NCI-H1417 (cell line): ENCODE measurements around the gene PCDHB11.
"Not testable (repeated sequence)": the region's sequence is repeated elsewhere in the genome, so short reads cannot be mapped to it uniquely, and the experiment has no call there.

Source experiments
- DNase-seq, 3 experiments: peaks; one replicate each; lab custom pipeline; 2025; lab: John Stamatoyannopoulos, UW

PCDHB11 gene

DNA sequence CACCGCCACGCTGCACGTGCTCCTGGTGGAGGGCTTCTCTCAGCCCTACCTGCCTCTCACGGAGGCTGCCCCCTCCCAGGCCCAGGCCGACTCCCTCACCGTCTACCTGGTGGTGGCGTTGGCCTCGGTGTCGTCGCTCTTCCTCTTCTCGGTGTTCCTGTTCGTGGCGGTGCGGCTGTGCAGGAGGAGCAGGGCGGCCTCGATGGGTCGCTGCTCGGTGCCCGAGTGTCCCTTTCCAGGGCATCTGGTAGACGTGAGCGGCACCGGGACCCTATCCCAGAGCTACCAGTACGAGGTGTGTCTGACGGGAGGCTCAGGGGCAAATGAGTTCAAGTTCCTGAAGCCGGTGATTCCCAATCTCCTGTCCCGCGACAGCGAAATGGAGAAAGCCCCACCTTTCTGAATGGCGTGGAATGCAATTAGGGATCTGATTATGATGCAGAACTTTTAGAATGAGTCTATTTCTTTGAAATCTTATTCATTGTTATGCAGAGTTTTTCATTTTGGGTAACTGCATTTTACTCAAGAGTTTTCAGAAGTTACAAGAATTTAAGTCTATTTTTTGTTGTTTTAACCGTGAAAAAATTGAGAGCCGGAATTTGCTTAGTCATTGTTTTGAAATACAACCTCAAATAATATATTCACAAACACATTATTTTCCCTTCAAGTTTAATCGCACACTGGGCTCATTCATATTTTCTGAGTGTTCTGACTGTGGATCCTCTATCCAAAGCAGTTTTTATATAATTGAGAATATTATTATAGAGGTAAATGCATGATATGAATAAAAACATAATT, 37.3 kb downstream of the PCDHB11 start:
- DNase-seq, result no peak

DNA sequence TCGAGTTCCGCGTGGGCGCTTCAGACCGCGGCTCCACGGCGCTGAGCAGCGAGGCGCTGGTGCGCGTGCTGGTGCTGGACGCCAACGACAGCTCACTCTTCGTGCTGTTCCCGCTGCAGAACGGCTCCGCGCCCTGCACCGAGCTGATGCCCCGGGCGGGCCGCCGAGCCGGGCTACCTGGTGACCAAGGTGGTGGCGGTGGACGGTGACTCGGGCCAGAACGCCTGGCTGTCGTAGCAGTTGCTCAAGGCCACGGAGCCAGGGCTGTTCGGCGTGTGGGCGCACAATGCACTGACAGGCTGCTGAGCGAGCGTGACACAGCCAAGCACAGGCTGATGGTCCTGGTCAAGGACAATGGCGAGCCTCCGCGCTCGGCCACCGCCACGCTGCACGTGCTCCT, 42.1 kb downstream of the PCDHB11 start:
- DNase-seq, result no peak

DNA sequence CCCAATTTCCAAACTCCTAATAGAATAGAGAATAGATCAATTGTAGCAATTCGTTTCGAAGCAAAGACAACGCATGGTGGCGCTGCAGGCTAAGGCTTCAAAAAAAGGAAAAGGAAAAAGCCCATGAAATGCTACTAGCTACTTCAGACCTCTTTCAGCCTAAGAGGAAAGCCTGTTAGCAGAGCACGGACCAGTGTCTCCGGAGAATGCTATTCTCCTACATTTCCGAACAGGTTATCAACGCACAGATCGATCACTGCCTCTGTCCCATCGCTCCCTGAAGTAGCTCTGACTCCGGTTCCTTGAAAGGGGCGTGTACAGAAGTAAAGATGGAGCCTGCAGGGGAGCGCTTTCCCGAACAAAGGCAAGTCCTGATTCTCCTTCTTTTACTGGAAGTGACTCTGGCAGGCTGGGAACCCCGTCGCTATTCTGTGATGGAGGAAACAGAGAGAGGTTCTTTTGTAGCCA, 45.9 kb downstream of the PCDHB11 start, which contains the start of gene PCDHB15:
Gene PCDHB15 (plus strand): TSS at position 146 of the 468 bp plus-strand sequence. CDS start 184 bp downstream, at position 330.
- DNase-seq, result no peak

DNA sequence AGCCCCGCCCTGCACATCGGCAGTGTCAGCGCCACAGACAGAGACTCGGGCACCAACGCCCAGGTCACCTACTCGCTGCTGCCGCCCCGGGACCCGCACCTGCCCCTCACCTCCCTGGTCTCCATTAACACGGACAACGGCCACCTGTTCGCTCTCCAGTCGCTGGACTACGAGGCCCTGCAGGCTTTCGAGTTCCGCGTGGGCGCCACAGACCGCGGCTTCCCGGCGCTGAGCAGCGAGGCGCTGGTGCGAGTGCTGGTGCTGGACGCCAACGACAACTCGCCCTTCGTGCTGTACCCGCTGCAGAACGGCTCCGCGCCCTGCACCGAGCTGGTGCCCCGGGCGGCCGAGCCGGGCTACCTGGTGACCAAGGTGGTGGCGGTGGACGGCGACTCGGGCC, 47.5 kb downstream of the PCDHB11 start:
- not testable (repeated sequence) for DNase-seq

DNA sequence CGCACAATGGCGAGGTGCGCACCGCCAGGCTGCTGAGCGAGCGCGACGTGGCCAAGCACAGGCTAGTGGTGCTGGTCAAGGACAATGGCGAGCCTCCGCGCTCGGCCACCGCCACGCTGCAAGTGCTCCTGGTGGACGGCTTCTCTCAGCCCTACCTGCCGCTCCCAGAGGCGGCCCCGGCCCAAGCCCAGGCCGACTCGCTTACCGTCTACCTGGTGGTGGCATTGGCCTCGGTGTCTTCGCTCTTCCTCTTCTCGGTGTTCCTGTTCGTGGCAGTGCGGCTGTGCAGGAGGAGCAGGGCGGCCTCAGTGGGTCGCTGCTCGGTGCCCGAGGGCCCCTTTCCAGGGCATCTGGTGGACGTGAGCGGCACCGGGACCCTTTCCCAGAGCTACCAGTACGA, 48.0 kb downstream of the PCDHB11 start:
- not testable (repeated sequence) for DNase-seq

DNA sequence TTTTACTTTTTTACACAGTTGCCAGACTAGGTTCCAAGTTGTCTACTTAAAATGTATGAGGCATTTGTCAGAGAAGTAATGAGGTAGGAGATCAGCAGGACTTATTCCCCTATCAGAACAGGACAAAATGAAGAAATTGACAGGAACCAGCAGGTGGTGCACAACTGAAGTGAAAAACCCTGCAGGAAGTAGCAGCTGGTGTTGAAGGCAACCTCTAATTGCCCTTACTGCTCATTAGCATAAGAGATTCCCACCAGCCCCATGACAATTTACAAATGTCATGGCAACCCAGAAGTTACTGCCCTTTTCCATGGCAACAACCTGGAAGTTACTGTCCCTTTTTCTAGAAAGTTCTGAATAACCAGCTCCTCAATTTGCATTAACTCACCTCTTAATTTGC, 51.1 kb downstream of the PCDHB11 start:
- DNase-seq, result peak in 1 of 3 experiments; percentile 0
